ENCODE results near the gene CRK. TPM values are rescaled to one million over a fixed set of nuclear protein-coding genes. Genes with fewer than 3 reads are reported as not detected.
"Not testable (repeated sequence)": the region's sequence is repeated elsewhere in the genome, so short reads cannot be mapped to it uniquely, and the experiment has no call there.

The CRK gene
- total and polyA plus RNA-seq, 7 donors: 33.6 to 88.7 (median 67.7) TPM

DNA sequence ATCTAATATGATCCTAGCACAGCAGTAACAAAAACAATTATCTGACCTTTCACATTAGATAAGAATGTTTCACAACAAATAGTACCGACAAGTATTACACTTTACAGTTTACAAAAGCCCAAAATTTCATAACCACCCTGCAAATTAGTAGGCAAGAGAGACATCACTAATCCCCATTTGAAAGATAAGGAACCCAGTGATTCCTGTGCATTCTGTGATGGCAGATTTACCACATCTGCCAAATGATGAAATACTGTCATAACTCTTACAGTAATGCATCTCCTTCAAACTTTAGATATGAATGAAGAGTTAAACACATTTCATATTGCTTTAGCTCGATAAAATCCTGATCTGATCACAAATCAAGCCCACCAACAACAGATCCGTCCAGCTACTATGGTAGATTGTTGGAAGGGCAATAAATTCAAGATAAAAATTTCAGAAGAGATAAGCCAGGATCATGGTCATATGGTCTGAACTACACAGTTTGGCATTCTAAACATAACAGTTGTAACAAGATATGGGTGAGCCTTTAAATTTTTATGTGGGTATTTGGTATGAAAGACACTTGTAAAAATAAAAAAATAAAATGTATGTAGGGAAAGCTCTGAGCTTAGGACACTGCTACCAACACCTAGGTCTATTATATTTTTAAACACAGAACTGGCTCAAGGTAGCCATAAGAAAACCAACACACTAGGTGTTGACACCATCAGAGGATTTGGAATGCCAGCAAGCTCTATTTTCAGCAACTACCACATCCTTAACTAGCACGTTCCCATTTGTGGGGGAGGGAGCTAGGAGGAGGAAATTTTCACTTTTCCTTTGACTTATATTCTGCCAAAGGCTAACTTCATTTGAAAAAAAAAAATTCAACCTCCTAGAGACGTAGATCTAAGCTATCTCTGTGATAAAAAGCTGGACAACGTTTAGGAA is 65.3 kb downstream of the CRK start:
- TF ChIP-seq, protein P1, sequence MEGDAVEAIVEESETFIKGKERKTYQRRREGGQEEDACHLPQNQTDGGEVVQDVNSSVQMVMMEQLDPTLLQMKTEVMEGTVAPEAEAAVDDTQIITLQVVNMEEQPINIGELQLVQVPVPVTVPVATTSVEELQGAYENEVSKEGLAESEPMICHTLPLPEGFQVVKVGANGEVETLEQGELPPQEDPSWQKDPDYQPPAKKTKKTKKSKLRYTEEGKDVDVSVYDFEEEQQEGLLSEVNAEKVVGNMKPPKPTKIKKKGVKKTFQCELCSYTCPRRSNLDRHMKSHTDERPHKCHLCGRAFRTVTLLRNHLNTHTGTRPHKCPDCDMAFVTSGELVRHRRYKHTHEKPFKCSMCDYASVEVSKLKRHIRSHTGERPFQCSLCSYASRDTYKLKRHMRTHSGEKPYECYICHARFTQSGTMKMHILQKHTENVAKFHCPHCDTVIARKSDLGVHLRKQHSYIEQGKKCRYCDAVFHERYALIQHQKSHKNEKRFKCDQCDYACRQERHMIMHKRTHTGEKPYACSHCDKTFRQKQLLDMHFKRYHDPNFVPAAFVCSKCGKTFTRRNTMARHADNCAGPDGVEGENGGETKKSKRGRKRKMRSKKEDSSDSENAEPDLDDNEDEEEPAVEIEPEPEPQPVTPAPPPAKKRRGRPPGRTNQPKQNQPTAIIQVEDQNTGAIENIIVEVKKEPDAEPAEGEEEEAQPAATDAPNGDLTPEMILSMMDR (IDR thresholded peaks at IDR 0.05): no peak
- no peak for TF ChIP-seq POLR2A (IDR thresholded peaks at IDR 0.05)
- no peak for TF ChIP-seq POLR2AphosphoS5 (IDR thresholded peaks at IDR 0.05)
- no peak for TF ChIP-seq EP300 (IDR thresholded peaks at IDR 0.05)
- Histone ChIP-seq H3K27ac (peak overlapping the region; percentile 49 to 98 (median 79)), H3K4me1 (peaks cover 0 to 99% (median 96%) of the 10 kb centered on the region in 4 donors), H3K4me3 (no peak overlapping the region), H3K27me3 (no peaks in the 10 kb centered on the region), H3K9me3 (no peaks in the 10 kb centered on the region), H3K36me3 (no peaks in the 10 kb centered on the region)
- no peak for DNase-seq
- 14 to 35% methylated on average over 6 of the region's 6 CpGs for WGBS, 2 donors
- intact Hi-C loops (cut with DNase I): no loop called here

GRCh38 chr17:1387490-1388227 is 68.4 kb downstream of the CRK start:
- 47 to 79% methylated on average over 22 of the region's 22 CpGs for WGBS, 2 donors
- H3K4me3 ChIP-seq; H3K36me3 ChIP-seq; H3K27me3 ChIP-seq; H3K9me3 ChIP-seq; intact Hi-C loops (cut with DNase I); DNase-seq: not testable (repeated sequence)
- Histone ChIP-seq H3K27ac (peak overlapping the region; percentile 31 to 44 (median 40)), H3K4me1 (peaks cover 0 to 99% (median 95%) of the 10 kb centered on the region in 4 donors)

DNA sequence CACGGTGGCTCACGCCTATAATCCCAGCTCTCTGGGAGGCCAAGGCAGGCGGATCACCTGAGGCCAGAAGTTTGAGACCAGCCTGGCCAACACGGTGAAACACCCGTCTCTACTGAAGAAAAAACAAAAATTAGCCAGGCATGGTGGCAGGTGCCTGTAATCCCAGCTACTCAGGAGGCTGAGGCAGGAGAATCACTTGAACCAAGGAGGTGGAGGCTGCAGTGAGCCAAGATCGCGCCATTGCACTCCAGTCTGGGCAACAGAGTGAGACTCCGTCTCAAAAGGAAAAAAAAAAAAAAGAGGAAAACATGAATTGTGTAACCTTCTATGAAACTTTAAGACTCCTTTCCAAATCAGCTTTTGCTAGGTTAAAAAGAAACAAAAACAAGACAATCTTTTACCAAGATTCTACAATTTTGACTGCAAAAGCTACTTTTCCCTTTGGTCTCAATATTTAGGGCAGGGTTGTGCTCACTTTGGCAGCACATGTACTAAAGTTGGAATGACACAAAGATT is 69.3 kb downstream of the CRK start:
- intact Hi-C loops (cut with DNase I); DNase-seq; H3K36me3 ChIP-seq; H3K4me3 ChIP-seq; H3K9me3 ChIP-seq; H3K27me3 ChIP-seq: not testable (repeated sequence)
- H3K4me1 ChIP-seq: peaks cover 0 to 98% (median 95%) of the 10 kb centered on the region in 4 donors
- H3K27ac ChIP-seq: peak overlapping the region; percentile 31 to 44 (median 40)
- 87 to 88% methylated on average over 8 of the region's 8 CpGs for WGBS, 2 donors

DNA sequence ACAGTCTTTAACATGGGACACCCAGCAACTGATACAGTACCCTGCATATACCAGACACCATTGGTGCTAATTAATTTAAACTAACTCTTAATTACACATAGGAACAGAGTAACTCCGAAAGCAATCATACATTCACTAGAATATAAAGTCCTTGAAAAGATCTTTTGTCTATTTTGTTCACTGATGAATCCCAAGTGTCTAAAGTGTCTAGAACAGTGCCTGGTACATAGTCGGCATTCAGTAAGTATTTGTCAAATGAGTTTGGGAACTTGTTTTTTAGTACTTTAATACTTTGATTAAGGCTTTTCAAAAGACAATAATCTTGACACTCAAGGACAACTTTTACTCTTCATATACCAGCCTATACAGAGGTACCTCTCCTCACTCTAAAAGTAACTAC is 69.8 kb downstream of the CRK start:
- H3K36me3 ChIP-seq: no peaks in the 10 kb centered on the region
- no peak overlapping the region for H3K4me3 ChIP-seq
- WGBS, 2 donors: 76 to 81% methylated on average over 2 of the region's 2 CpGs
- no peaks in the 10 kb centered on the region for H3K9me3 ChIP-seq
- TF ChIP-seq POLR2AphosphoS5 (IDR thresholded peaks at IDR 0.05) (no peak), EP300 (IDR thresholded peaks at IDR 0.05) (no peak), POLR2A (IDR thresholded peaks at IDR 0.05) (no peak)
- TF ChIP-seq, protein P1 (IDR thresholded peaks at IDR 0.05): no peak
- H3K4me1 ChIP-seq: peaks cover 0 to 97% (median 95%) of the 10 kb centered on the region in 4 donors
- intact Hi-C loops (cut with DNase I): no loop called here
- peak overlapping the region in 2 of 4 donors; percentile 36 to 83 for H3K27ac ChIP-seq
- H3K27me3 ChIP-seq: no peaks in the 10 kb centered on the region
- no peak for DNase-seq

DNA sequence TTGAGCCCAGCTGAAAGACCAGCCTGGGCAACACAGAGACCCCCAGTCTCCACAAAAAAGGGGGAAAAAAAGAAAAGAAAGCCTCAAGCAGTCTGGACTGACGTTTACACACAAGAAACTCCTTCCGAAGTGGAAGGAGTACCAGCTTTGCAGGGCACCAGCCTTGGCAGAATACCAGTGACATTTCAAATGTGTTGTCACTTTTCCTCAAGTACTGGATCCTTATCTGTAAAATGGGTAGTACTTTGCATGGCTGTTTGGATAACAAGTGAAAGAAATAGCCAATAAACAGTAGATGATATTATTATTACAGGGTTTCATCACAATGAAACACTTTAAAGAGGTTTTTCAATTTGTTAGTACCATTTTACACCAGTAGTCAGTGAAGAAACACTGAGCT is 70.2 kb downstream of the CRK start:
- Histone ChIP-seq H3K36me3 (no peaks in the 10 kb centered on the region), H3K27ac (peak overlapping the region in 3 of 4 donors; percentile 36 to 83 (median 51)), H3K9me3 (no peaks in the 10 kb centered on the region), H3K4me3 (no peak overlapping the region), H3K27me3 (no peaks in the 10 kb centered on the region), H3K4me1 (peaks cover 0 to 97% (median 95%) of the 10 kb centered on the region in 4 donors)
- 44 to 52% methylated on average over 2 of the region's 2 CpGs for WGBS, 2 donors
- intact Hi-C loops (cut with DNase I): no loop called here
- no peak for TF ChIP-seq EP300 (IDR thresholded peaks at IDR 0.05)
- TF ChIP-seq, protein P1 (IDR thresholded peaks at IDR 0.05): no peak
- TF ChIP-seq POLR2AphosphoS5 (IDR thresholded peaks at IDR 0.05): no peak
- no peak for TF ChIP-seq POLR2A (IDR thresholded peaks at IDR 0.05)
- no peak for DNase-seq

Data from sigmoid colon (tissue), 7 donors.